Chondrocyte (in vitro differentiated cells): ENCODE results near the gene INPP5A. TPM values are rescaled to one million over a fixed set of nuclear protein-coding genes. Genes with fewer than 3 reads are reported as not detected.
A peak's percentile ranks its signal among the peaks of the same experiment; 100 is the strongest.

ENCODE experiments used
- DNase-seq: peaks from one replicate; pipeline ENCODE4 v3.0.0; 2021; ENCODE audit warnings: mixed read lengths, low spot score
- H3K27ac Mint-ChIP-seq: one replicate; pipeline ENCODE4 v1.8.0; 2021; ENCODE audit warnings: mild to moderate bottlenecking, moderate library complexity, mixed read lengths; ENCODE audit not compliant: unreplicated experiment
- H3K27me3 Mint-ChIP-seq: 2 replicates; pipeline ENCODE4 v1.8.0; 2021; ENCODE audit warnings: low read depth, mixed read lengths
- H3K36me3 Mint-ChIP-seq: 2 replicates; pipeline ENCODE4 v1.8.0; 2021; ENCODE audit warnings: low read depth, mixed read lengths
- H3K4me1 Mint-ChIP-seq: 2 replicates; pipeline ENCODE4 v1.8.0; 2021; ENCODE audit warnings: low read depth, mild to moderate bottlenecking, mixed read lengths
- H3K4me3 Mint-ChIP-seq: one replicate; pipeline ENCODE4 v1.8.0; 2021; ENCODE audit warnings: mild to moderate bottlenecking, moderate library complexity, mixed read lengths; ENCODE audit not compliant: unreplicated experiment
- H3K9me3 Mint-ChIP-seq: 2 replicates; pipeline ENCODE4 v1.8.0; 2021; ENCODE audit warnings: low read depth, mixed read lengths
- CTCF ChIP-seq: fragments of 200-600 bp; sonication (generic); IDR thresholded peaks from 2 replicates; pipeline ENCODE4 v1.5.0; 2021; ENCODE audit warnings: antibody characterized with exemption, mild to moderate bottlenecking, moderate library complexity
- total RNA-seq: library from RNA; stranded (reverse); gene quantifications from 3 replicates; pipeline ENCODE4 v1.2.1, GENCODE V29; 2021

The INPP5A gene
- total RNA-seq, 1 donor from 2014 or later, result 40.6 TPM

- peak; percentile 58 for DNase-seq
- H3K9me3 Mint-ChIP-seq, result no peaks in the 10 kb centered on the region
- TF ChIP-seq CTCF, result no peak
- H3K27ac Mint-ChIP-seq, result no peak overlapping the region
- peaks cover 29% of the 10 kb centered on the region for H3K4me1 Mint-ChIP-seq
- no peak overlapping the region for H3K4me3 Mint-ChIP-seq
- H3K27me3 Mint-ChIP-seq, result peaks cover 2% of the 10 kb centered on the region
- H3K36me3 Mint-ChIP-seq, result no peaks in the 10 kb centered on the region
Observed at GRCh38 chr10:132492323-132493025, 45.1 kb upstream of the INPP5A start.

DNA sequence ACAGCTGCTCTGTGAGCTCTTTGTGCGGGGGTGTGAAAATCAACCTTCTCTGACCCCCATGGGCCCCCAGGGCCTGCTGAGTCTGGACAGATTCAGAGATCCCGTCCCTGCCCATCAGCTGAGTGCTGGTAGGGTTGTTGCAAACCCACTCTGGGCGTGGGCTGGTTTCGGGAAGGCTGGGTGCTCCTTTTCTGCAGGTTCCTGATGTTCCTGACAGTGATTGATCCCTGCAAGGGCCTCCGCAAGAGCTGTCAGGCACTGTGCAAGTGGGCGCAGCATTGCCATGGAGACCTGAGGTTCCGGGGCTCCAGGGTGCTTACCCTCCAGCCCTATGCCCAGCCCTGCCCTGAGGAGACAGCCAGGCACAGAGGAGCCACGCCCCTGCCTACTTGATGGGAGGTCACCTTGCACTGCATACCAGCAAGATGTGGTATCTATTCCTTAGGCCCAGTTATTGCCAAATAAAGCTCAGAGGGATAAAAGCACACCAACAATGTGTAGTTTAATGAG lies 44.3 kb upstream of the INPP5A start:
- H3K27ac Mint-ChIP-seq, result no peak overlapping the region

GRCh38 chr10:132493756-132494290 lies 43.8 kb upstream of the INPP5A start:
- no peaks in the 10 kb centered on the region for H3K9me3 Mint-ChIP-seq
- no peak overlapping the region for H3K4me3 Mint-ChIP-seq
- peaks cover 26% of the 10 kb centered on the region for H3K4me1 Mint-ChIP-seq
- no peak for TF ChIP-seq CTCF
- H3K27me3 Mint-ChIP-seq, result peaks cover 6% of the 10 kb centered on the region
- H3K27ac Mint-ChIP-seq, result no peak overlapping the region
- DNase-seq, result peak; percentile 81
- no peaks in the 10 kb centered on the region for H3K36me3 Mint-ChIP-seq

More for the DNA sequence above, 44.3 kb upstream of the INPP5A start:
- TF ChIP-seq CTCF, result no peak
- Mint-ChIP-seq H3K36me3 (no peaks in the 10 kb centered on the region), H3K4me3 (no peak overlapping the region), H3K9me3 (no peaks in the 10 kb centered on the region), H3K27me3 (peaks cover 2% of the 10 kb centered on the region), H3K4me1 (peaks cover 29% of the 10 kb centered on the region)
- peak; percentile 61 for DNase-seq

DNA sequence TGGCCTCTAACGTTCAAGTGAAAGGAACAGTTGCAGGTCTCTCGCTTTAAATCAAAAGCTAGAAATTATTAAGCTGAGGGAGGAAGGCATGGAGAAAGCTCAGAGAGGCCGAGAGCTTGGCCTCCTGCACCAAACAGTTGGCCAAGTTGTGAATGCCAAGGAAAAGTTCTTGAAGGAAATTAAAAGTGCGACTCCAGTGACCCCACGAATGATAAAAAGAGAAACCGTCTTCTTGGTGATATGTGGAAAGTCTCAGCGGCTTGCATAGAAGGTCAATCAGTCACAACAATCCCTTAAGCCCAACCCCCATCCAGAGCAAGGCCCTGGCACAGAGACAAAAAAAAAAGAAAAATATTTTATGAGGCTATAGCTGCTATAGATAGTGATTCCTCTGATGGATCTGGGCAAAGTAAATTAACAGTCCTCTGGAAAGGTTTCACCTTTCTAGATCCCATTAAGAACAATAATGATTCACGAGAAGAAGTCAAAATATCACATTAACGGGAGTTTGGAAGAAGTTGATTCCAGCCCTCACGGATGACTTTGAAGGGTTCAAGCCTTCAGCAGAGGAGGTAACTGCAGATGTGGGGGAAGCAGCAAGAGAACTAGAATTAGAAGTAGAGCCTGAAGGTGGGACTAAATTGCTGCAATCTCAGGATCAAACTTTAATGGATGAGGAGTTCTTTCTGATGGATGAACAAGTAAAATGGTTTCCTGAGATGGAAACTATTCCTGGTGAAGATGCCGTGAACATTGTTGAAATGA lies 42.5 kb upstream of the INPP5A start:
- no peak overlapping the region for H3K4me3 Mint-ChIP-seq
- no peak for TF ChIP-seq CTCF
- H3K4me1 Mint-ChIP-seq, result peaks cover 17% of the 10 kb centered on the region
- H3K27ac Mint-ChIP-seq, result no peak overlapping the region
- DNase-seq, result no peak
- H3K36me3 Mint-ChIP-seq, result no peaks in the 10 kb centered on the region
- H3K27me3 Mint-ChIP-seq, result peaks cover 9% of the 10 kb centered on the region
- H3K9me3 Mint-ChIP-seq, result no peaks in the 10 kb centered on the region

- Mint-ChIP-seq H3K4me3 (no peak overlapping the region), H3K4me1 (peaks cover 17% of the 10 kb centered on the region), H3K27me3 (peaks cover 17% of the 10 kb centered on the region), H3K27ac (no peak overlapping the region), H3K36me3 (no peaks in the 10 kb centered on the region), H3K9me3 (no peaks in the 10 kb centered on the region)
- TF ChIP-seq CTCF, result no peak
- peak; percentile 33 for DNase-seq
Observed at GRCh38 chr10:132496360-132497062, 41.1 kb upstream of the INPP5A start.
